HFF-Myc (cell line): ENCODE measurements around the gene PLA2G3.
"Not testable (repeated sequence)": the region's sequence is repeated elsewhere in the genome, so short reads cannot be mapped to it uniquely, and the experiment has no call there.

Source experiments
- DNase-seq: peaks from one replicate; pipeline ENCODE4 v3.0.0-alpha.2; 2011; ENCODE audit warnings: low read depth; ENCODE audit errors: extremely low read depth
- H3K4me3 ChIP-seq: replicated peaks from 2 replicates; pipeline ENCODE4 v1.5.1; 2011; ENCODE audit warnings: low read depth, mild to moderate bottlenecking, control low read depth, low read length
- TF ChIP-seq, protein P1 (sequence below): IDR thresholded peaks from 2 replicates; pipeline ENCODE4 v1.5.1; 2012; ENCODE audit warnings: mild to moderate bottlenecking, low read depth, low read length, control low read depth; ENCODE audit errors: missing control alignments

PLA2G3 gene

DNA sequence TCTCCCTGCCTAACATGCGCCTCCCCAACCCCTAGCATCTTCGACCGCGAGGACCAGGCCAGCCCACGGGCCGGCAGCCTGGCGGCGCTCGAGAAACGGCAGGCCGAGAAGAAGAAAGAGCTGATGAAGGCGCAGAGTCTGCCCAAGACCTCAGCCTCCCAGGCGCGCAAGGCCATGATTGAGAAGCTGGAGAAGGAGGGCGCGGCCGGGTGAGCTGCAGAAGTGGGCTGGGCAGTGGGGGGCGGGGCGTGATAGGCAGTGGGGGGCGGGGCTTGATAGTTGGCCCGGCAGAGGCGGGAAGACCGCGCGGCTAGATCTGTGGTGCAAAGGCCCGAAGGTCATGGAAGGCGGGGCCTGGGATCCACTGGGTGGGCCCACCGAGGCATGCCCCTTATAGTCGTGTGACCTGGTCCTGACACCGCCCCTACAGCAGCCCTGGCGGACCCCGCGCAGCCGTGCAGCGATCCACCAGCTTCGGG lies 41.6 kb downstream of the PLA2G3 start:
- H3K4me3 ChIP-seq, result no peak overlapping the region
- TF ChIP-seq, protein P1, sequence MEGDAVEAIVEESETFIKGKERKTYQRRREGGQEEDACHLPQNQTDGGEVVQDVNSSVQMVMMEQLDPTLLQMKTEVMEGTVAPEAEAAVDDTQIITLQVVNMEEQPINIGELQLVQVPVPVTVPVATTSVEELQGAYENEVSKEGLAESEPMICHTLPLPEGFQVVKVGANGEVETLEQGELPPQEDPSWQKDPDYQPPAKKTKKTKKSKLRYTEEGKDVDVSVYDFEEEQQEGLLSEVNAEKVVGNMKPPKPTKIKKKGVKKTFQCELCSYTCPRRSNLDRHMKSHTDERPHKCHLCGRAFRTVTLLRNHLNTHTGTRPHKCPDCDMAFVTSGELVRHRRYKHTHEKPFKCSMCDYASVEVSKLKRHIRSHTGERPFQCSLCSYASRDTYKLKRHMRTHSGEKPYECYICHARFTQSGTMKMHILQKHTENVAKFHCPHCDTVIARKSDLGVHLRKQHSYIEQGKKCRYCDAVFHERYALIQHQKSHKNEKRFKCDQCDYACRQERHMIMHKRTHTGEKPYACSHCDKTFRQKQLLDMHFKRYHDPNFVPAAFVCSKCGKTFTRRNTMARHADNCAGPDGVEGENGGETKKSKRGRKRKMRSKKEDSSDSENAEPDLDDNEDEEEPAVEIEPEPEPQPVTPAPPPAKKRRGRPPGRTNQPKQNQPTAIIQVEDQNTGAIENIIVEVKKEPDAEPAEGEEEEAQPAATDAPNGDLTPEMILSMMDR, result no peak
- no peak for DNase-seq

DNA sequence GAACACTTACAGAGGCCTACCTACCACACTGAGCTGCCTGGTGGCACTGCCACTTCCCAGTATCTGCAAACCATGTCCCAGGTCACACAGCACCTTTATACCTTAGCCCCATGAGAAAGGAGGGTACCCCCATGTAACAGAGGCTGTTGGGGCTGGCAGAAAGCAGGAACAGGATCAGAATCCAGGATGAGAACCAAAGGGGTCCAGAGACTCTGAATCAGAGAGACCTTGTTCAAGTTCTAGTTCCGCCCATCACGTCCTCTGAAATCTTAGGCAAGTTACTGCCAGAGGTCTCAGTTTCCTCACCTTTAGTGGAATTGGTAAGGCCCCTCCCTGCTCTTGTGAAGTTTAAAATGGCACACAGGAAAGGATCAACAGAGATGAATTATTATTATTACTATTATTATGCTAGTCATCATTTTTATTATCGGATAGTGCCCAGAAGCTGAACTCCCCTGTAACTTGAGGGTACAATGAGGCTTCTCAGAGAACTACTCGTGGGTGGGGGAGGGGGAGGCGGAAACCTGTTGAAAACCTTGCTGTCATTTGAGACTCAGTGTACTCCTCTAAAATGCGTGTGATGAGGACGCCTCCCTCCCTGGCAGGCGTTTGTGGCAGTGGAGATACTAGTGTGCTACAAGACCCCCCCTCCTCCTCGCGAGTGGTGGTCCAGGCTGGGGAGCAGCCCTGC lies 42.2 kb downstream of the PLA2G3 start:
- DNase-seq, result no peak
- TF ChIP-seq, protein P1, result no peak

DNA sequence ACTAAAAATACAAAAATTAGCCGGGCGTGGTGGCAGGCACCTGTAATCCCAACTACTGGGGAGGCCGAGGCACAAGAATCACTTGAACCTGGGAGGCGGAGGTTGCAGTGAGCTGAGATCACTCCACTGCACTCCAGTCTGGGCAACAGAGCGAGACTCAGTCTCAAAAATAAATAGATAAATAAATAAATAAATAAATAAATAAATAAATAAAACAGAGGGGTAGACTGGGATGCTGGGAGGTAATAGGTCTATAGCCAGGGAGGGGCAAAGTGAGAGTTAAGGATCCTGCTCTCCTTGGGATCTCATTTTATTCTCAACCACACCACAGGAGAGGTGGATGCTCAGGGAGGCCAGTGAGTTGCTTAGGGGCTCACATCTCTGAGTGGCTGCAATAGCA lies 42.8 kb downstream of the PLA2G3 start:
- H3K4me3 ChIP-seq, DNase-seq: not testable (repeated sequence)

More for the DNA sequence above, 42.2 kb downstream of the PLA2G3 start:
- no peak overlapping the region for H3K4me3 ChIP-seq

- TF ChIP-seq, protein P1, result no peak
- no peak for DNase-seq
- H3K4me3 ChIP-seq, result no peak overlapping the region
Measured at GRCh38 chr22:31096657-31097279, 43.5 kb downstream of the PLA2G3 start.

DNA sequence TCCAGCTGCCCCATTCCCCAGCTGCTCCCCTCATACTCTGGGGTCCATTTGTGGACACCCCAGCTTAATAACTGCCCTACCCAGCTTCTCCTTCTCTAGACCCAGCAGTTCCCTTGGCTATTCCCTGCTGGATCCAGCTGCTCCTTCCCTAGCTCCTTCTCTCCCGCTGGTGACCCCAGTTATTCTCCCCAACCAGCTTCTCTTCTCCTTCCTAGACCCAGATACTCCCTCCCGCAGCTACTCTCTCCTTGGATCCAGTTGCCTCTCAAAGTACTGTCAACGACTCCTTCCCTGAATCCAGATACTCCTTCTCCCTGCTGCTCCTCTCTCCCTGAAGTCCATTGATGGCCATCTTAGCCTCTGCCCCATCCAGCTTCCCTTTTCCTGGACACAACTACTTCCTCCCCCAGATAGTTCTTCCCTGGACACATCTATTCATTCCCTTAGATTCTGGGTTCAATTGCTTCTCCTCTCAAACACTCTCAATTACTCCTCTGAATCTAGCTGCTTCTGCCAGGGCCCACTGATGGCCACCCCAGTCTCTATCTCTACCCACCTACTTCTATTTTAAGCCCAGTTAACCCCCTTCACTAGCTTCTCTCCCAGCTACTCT lies 44.6 kb downstream of the PLA2G3 start:
- no peak for DNase-seq
- TF ChIP-seq, protein P1, result no peak
- no peak overlapping the region for H3K4me3 ChIP-seq

DNA sequence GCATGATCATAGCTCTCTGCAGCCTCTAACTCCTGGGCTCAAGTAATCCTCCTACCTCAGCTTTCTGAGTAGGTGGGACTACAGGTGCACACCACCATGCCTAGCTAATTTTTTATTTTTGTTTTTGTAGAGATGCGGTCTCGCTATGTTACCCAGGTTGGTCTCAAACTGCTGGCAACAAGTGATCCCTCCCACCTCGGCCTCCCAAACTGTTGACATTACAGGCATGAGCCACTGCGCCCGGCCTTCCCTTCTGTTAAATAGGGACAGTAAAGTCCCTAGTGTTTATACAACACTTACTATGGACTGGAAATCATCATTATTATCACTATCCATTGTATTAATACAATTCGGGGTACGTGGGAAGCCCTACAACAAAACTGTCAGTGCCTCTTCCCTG lies 45.6 kb downstream of the PLA2G3 start:
- no peak overlapping the region for H3K4me3 ChIP-seq
- no peak for DNase-seq
- TF ChIP-seq, protein P1, result no peak

DNA sequence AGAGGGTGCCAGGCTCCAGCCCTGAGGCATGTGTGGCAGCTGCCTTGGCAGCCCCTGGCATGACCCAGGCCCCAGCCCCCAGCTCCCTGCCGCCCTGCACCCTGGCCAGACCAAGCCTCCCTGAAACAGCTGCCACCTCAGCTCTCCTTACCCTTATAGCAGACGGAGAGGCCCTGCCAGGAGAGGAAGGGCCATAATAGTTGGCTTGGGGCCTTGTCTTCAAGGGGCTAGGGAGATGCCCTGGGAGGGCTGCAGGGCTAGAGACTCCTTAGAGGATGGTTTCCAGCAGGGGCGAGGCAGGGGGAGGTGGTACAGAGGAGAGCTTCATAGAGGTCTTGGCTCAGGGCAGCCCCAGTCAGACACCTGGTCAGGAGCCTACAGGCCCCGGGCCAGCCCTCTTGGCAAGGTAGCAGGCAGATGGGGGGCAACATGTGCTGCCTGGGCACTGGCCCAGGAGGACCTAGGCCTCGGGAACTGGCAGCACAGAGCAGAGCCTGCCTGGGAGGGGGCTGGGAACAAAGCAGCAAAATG lies 46.2 kb downstream of the PLA2G3 start:
- H3K4me3 ChIP-seq, result no peak overlapping the region
- no peak for DNase-seq
- TF ChIP-seq, protein P1, result no peak
